ENCODE results near the gene DPM2. TPM values are rescaled to one million over a fixed set of nuclear protein-coding genes. Genes with fewer than 3 reads are reported as not detected.

The DPM2 gene
- total and polyA plus RNA-seq, 5 donors from 2014 or later: 27.5 to 35.7 (median 30.6) TPM

GRCh38 chr9:127928676-127929624, 8.7 kb downstream of the DPM2 start:
- peaks cover 0 to 3% (median 0%) of the 10 kb centered on the region in 7 donors for H3K9me3 Mint-ChIP-seq
- peak overlapping the region in 2 of 3 donors; percentile 54 to 83 for H3K27ac Mint-ChIP-seq
- peaks cover 0 to 42% (median 19%) of the 10 kb centered on the region in 4 donors for H3K4me1 Mint-ChIP-seq
- Histone ChIP-seq H3K9me3 (ENCODE audit: control insufficient read depth in 2 of 2, low read length in 2 of 2) (no peaks in the 10 kb centered on the region), H3K27ac (ENCODE audit: insufficient read depth, low read length, poor library complexity, severe bottlenecking) (no peak overlapping the region), H3K36me3 (ENCODE audit: control insufficient read depth, insufficient read depth, low read length) (no peaks in the 10 kb centered on the region), H3K27me3 (ENCODE audit: control insufficient read depth, insufficient read depth, low read length) (no peaks in the 10 kb centered on the region), H3K4me1 (ENCODE audit: control insufficient read depth, insufficient read depth, low read length, poor library complexity, severe bottlenecking) (peaks cover 39% of the 10 kb centered on the region), H3K4me3 (ENCODE audit: low read depth, low read length) (no peak overlapping the region)
- H3K27me3 Mint-ChIP-seq: peaks cover 28% of the 10 kb centered on the region
- DNase-seq: no peak
- ATAC-seq (ENCODE audit: low read depth in 2 of 2): no peak
- H3K36me3 Mint-ChIP-seq: no peaks in the 10 kb centered on the region
- peak overlapping the region; percentile 71 to 87 (median 80) for H3K4me3 Mint-ChIP-seq

DNA sequence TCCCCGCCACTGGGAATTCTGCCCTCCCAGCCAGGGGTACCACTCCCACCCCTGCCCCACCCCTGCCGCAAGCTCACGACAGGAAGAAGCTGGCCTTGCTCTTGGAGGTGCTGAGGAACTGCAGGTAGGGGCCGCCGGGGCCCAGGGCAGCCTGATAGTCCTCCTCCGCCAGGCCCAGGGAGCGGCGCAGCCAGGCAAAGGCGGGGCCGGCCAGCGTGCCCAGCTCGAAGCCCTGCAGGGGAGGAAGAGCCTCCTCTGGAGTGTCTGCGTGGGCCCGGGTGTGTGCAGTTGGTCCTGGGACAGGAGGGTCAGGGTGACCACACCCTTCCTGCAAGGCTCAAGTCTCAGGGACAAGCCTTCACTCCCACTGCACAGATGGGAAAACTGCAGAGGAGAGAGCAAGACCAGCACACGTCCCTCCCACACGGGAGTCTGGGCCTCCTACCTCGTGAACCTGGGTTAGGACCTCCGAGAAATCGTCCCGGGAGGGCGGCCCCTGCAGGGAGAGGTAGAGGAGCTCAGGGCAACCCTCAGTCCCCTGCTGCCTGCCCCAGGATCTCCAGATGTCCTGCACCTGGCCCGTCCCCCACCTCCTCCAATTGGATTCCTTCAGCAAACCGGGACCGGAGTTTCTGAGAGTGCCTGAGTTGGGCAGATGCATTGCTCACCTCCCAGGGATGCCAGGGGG, 9.5 kb downstream of the DPM2 start:
- DNase-seq (no peak), ATAC-seq (ENCODE audit: low read depth in 2 of 2) (no peak)
- peaks cover 28% of the 10 kb centered on the region for H3K27me3 Mint-ChIP-seq
- Histone ChIP-seq H3K4me1 (ENCODE audit: control insufficient read depth, insufficient read depth, low read length, poor library complexity, severe bottlenecking) (peaks cover 39% of the 10 kb centered on the region), H3K9me3 (ENCODE audit: control insufficient read depth in 2 of 2, low read length in 2 of 2) (no peaks in the 10 kb centered on the region), H3K27ac (ENCODE audit: insufficient read depth, low read length, poor library complexity, severe bottlenecking) (no peak overlapping the region), H3K4me3 (ENCODE audit: low read depth, low read length) (no peak overlapping the region), H3K36me3 (ENCODE audit: control insufficient read depth, insufficient read depth, low read length) (no peaks in the 10 kb centered on the region), H3K27me3 (ENCODE audit: control insufficient read depth, insufficient read depth, low read length) (peaks cover 4% of the 10 kb centered on the region)
- no peaks in the 10 kb centered on the region for H3K36me3 Mint-ChIP-seq
- H3K4me1 Mint-ChIP-seq: peaks cover 0 to 37% (median 19%) of the 10 kb centered on the region in 4 donors
- peaks cover 0 to 3% (median 0%) of the 10 kb centered on the region in 7 donors for H3K9me3 Mint-ChIP-seq
- H3K27ac Mint-ChIP-seq: no peak overlapping the region
- peak overlapping the region in 3 of 4 donors; percentile 76 to 87 (median 85) for H3K4me3 Mint-ChIP-seq

- H3K27me3 ChIP-seq (ENCODE audit: control insufficient read depth, insufficient read depth, low read length): peaks cover 4% of the 10 kb centered on the region
- H3K4me3 ChIP-seq (ENCODE audit: low read depth, low read length): no peak overlapping the region
- peaks cover 0 to 3% (median 0%) of the 10 kb centered on the region in 7 donors for H3K9me3 Mint-ChIP-seq
- H3K4me1 Mint-ChIP-seq: peaks cover 0 to 34% (median 19%) of the 10 kb centered on the region in 4 donors
- peak overlapping the region in 3 of 4 donors; percentile 58 to 88 (median 76) for H3K4me3 Mint-ChIP-seq
- no peaks in the 10 kb centered on the region for H3K9me3 ChIP-seq (ENCODE audit: control insufficient read depth in 2 of 2, low read length in 2 of 2)
- H3K36me3 ChIP-seq (ENCODE audit: control insufficient read depth, insufficient read depth, low read length): no peaks in the 10 kb centered on the region
- ATAC-seq (ENCODE audit: low read depth in 2 of 2): peak; percentile 35 to 53
- no peak overlapping the region for H3K27ac ChIP-seq (ENCODE audit: insufficient read depth, low read length, poor library complexity, severe bottlenecking)
- peaks cover 32% of the 10 kb centered on the region for H3K27me3 Mint-ChIP-seq
- DNase-seq: peak; percentile 56 to 79 (median 70)
- peaks cover 39% of the 10 kb centered on the region for H3K4me1 ChIP-seq (ENCODE audit: control insufficient read depth, insufficient read depth, low read length, poor library complexity, severe bottlenecking)
- no peak overlapping the region for H3K27ac Mint-ChIP-seq
- H3K36me3 Mint-ChIP-seq: no peaks in the 10 kb centered on the region
These were observed 10.3 kb downstream of the DPM2 start for GRCh38 chr9:127927201-127927987.

GRCh38 chr9:127926906-127927200, 10.8 kb downstream of the DPM2 start:
- peaks cover 0 to 3% (median 0%) of the 10 kb centered on the region in 7 donors for H3K9me3 Mint-ChIP-seq
- peak overlapping the region in 3 of 4 donors; percentile 27 to 76 (median 58) for H3K4me3 Mint-ChIP-seq
- Histone ChIP-seq H3K27ac (ENCODE audit: insufficient read depth, low read length, poor library complexity, severe bottlenecking) (no peak overlapping the region), H3K4me3 (ENCODE audit: low read depth, low read length) (no peak overlapping the region), H3K27me3 (ENCODE audit: control insufficient read depth, insufficient read depth, low read length) (peaks cover 4% of the 10 kb centered on the region), H3K36me3 (ENCODE audit: control insufficient read depth, insufficient read depth, low read length) (no peaks in the 10 kb centered on the region), H3K4me1 (ENCODE audit: control insufficient read depth, insufficient read depth, low read length, poor library complexity, severe bottlenecking) (peaks cover 42% of the 10 kb centered on the region), H3K9me3 (ENCODE audit: control insufficient read depth in 2 of 2, low read length in 2 of 2) (no peaks in the 10 kb centered on the region)
- H3K27me3 Mint-ChIP-seq: peaks cover 32% of the 10 kb centered on the region
- no peak overlapping the region for H3K27ac Mint-ChIP-seq
- H3K4me1 Mint-ChIP-seq: peaks cover 0 to 37% (median 20%) of the 10 kb centered on the region in 4 donors
- no peaks in the 10 kb centered on the region for H3K36me3 Mint-ChIP-seq
- ATAC-seq (ENCODE audit: low read depth in 2 of 2) (peak in 1 of 2 donors; percentile 1), DNase-seq (no peak)

DNA sequence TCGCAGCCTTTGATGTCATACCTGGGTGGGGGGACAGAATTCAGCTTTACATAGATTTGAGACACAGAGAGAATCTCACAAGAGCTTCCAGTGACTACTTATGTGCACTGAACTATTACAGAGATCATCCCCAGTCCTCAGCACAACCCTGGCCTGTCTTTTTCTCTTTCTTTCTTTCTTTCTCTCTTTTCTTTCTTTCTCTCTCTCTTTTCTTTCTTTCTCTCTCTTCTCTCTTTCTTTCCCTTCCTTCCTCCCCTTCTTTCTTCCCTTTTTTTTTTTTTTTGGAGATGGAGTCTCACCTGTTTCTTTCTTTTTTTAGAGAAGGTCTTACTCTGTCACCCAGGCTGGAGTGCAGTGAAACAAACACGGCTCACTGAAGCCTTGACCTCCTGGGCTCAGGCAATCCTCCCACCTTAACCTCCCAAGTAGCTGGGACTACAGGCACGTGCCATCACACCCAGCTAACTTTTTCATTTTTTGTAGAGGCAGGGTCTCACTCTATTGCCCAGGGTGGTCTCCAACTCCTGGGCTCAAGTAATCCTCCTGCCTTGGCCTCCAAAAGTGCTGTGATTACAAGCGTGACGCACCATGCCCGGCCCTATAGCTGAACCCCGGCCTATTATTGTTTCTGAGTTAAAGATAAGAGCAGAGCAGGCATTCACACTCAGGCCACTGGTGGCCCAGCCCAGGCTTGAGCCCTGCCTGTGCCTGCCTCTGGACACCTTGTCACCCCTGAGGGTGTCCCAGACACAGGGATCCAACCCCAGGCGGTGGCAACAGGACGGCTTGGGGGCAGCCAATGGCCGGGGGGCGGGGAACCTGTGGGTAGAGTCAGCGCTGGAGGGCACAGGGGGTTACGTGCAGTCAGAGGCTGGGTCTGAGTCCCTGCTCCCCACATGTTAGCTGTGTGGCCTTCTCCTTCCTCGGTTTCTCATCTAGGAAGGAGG, 11.4 kb downstream of the DPM2 start:
- Histone ChIP-seq H3K27me3 (ENCODE audit: control insufficient read depth, insufficient read depth, low read length) (peaks cover 4% of the 10 kb centered on the region), H3K36me3 (ENCODE audit: control insufficient read depth, insufficient read depth, low read length) (no peaks in the 10 kb centered on the region), H3K4me1 (ENCODE audit: control insufficient read depth, insufficient read depth, low read length, poor library complexity, severe bottlenecking) (peaks cover 45% of the 10 kb centered on the region), H3K4me3 (ENCODE audit: low read depth, low read length) (no peak overlapping the region), H3K27ac (ENCODE audit: insufficient read depth, low read length, poor library complexity, severe bottlenecking) (no peak overlapping the region), H3K9me3 (ENCODE audit: control insufficient read depth in 2 of 2, low read length in 2 of 2) (no peaks in the 10 kb centered on the region)
- Mint-ChIP-seq H3K4me1 (peaks cover 0 to 37% (median 20%) of the 10 kb centered on the region in 4 donors), H3K4me3 (peak overlapping the region; percentile 29 to 76 (median 47)), H3K36me3 (no peaks in the 10 kb centered on the region), H3K27me3 (peaks cover 32% of the 10 kb centered on the region), H3K9me3 (no peaks in the 10 kb centered on the region), H3K27ac (peak overlapping the region in 1 of 3 donors; percentile 56)
- no peak for DNase-seq
- no peak for ATAC-seq (ENCODE audit: low read depth in 2 of 2)

DNA sequence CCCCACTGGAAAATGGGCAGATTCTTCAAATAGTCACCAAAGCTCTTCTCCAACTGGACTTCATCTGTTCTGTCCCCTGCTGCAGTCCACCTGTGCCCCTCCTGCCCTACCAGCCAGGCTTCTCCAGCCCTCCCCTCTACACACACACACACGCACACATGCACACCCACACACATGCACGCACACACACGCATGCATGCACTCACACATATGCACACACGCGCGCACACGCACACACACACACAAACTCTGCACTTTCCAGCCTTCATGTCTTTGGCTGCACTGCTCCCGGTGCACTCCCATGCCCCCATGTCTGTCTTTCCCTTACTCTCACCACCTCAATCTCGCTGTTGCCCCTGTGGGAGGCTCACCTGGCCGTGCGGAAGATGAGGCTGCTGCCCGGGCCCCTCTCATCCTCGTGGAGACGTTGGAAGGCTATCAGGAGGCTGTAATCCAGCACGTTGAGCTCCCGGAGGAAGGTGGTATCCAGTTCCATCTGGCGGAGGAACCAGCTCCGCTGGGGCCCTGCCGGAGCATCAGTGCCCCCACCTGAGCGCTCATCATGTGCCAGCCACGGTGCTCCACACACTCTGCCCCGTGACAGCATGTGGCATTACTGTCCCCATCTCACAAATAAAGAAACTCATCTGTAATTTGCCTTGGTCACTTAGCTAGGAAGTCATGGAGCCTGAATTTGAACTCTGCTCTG, 12.8 kb downstream of the DPM2 start:
- Mint-ChIP-seq H3K27ac (no peak overlapping the region), H3K4me1 (peaks cover 0 to 28% (median 17%) of the 10 kb centered on the region in 4 donors), H3K4me3 (peak overlapping the region in 1 of 4 donors; percentile 74), H3K9me3 (no peaks in the 10 kb centered on the region), H3K27me3 (peaks cover 29% of the 10 kb centered on the region), H3K36me3 (no peaks in the 10 kb centered on the region)
- no peaks in the 10 kb centered on the region for H3K9me3 ChIP-seq (ENCODE audit: control insufficient read depth in 2 of 2, low read length in 2 of 2)
- ATAC-seq (ENCODE audit: low read depth in 2 of 2) (no peak), DNase-seq (no peak)
- peaks cover 33% of the 10 kb centered on the region for H3K4me1 ChIP-seq (ENCODE audit: control insufficient read depth, insufficient read depth, low read length, poor library complexity, severe bottlenecking)
- no peak overlapping the region for H3K4me3 ChIP-seq (ENCODE audit: low read depth, low read length)
- H3K27me3 ChIP-seq (ENCODE audit: control insufficient read depth, insufficient read depth, low read length): peaks cover 4% of the 10 kb centered on the region
- H3K27ac ChIP-seq (ENCODE audit: insufficient read depth, low read length, poor library complexity, severe bottlenecking): no peak overlapping the region
- no peaks in the 10 kb centered on the region for H3K36me3 ChIP-seq (ENCODE audit: control insufficient read depth, insufficient read depth, low read length)
